Pancreas (tissue), 10 donors: Measurements from ENCODE around the gene OSER1. TPM values are rescaled to one million over a fixed set of nuclear protein-coding genes. Genes with fewer than 3 reads are reported as not detected.
"Not testable (repeated sequence)": the region's sequence is repeated elsewhere in the genome, so short reads cannot be mapped to it uniquely, and the experiment has no call there.

Experiments
- ATAC-seq, 4 donors: fragments of 200-7000 bp; cut with Tn5 transposase; one replicate each; pipeline versions ENCODE4 v1.8.0 to v1.9.1; 2020; ENCODE audit warnings: mild to moderate bottlenecking in 4 of 4, moderate library complexity in 4 of 4
- DNase-seq, 6 donors: peaks; one replicate each; pipeline ENCODE4 v3.0.0-alpha.2; 2020
- FAIRE-seq: peaks from 2 replicates; lab custom pipeline; 2012; peaks lifted over from hg19 to GRCh38; lab: Jason Lieb, UNC
- H3K27ac ChIP-seq, 4 donors: fragments of 200-600 bp; sonication (generic); 1 replicate in 3 of 4; 2 replicates in 1 of 4; pipeline versions ENCODE4 v1.5.0 to v1.8.0; 2020
- H3K27me3 ChIP-seq, 4 donors: fragments of 200-600 bp; one replicate each; pipeline ENCODE4 v1.8.0; 2021
- H3K36me3 ChIP-seq, 3 donors: fragments of 200-600 bp; sonication (generic) in 1 of 3; one replicate each; pipeline versions ENCODE4 v1.5.0 to v1.8.0; 2020 to 2021
- H3K4me1 ChIP-seq, 3 donors: fragments of 200-600 bp; one replicate each; pipeline ENCODE4 v1.8.0; 2021
- H3K4me3 ChIP-seq, 4 donors: fragments of 200-600 bp; sonication (generic) in 2 of 4; one replicate each; pipeline versions ENCODE4 v1.5.0 to v1.8.0; 2020 to 2021
- H3K9me3 ChIP-seq, 4 donors: fragments of 200-600 bp; one replicate each; pipeline ENCODE4 v1.8.0; 2021
- WGBS, 2 donors: extraction: QIAGEN DNeasy Blood & Tissue Kit; methylation state at CpG; one replicate each; pipeline ENCODE4 v1.1.7; 2013; 5-methylcytosine and 5-hydroxymethylcytosine counted together
- intact Hi-C, 3 donors: fragments of 100-400 bp; cut with DNase I; formaldehyde crosslinking; loops; one replicate each; pipeline versions ENCODE4 v1.11.1 to v1.14.2; 2022
- polyA plus RNA-seq, 2 donors: library from polyadenylated mRNA; stranded (reverse); fragments of 200-250 nt; gene quantifications; one replicate each; pipeline ENCODE4 v1.2.3, GENCODE V29; 2013
- total RNA-seq, 6 donors: library from RNA; stranded (reverse); fragmentation: NEBNext Ultra II Directional in 4 of 6; extraction: Animal tissue kit (Norgen Biotek cat#: 25700) in 4 of 6; gene quantifications; one replicate each; pipeline versions ENCODE4 v1.2.1 to v1.2.4, GENCODE V29; 2021 to 2023
- TF ChIP-seq, protein P1 (sequence below), 4 donors: fragments of 200-600 bp; sonication (generic) in 3 of 4; IDR thresholded peaks; one replicate each; pipeline versions ENCODE4 v1.5.0 to v1.8.0; 2021; ENCODE audit warnings: antibody characterized with exemption in 4 of 4
- donor health status: healthy with polysubstance abuse.
- donor health status: DM: no; HTN: no; CAD: no; lungs with moderate emphysema.
- donor health status: DM: no; HTN: no; CAD: no.
- donor health status: control.
- donor health status: control.
- donor health status: Bipolar disorder and iron deficiency.
- donor health status: DM: yes; HTN: yes; CAD: no.
- donor health status: DM: no; HTN: no; CAD: no.
- donor health status: DM: no; HTN: no; CAD: no.
- donor health status: DM: yes; HTN: yes; CAD: no.

Gene OSER1
- total and polyA plus RNA-seq, 8 donors, result 8.0 to 17.6 (median 11.1) TPM

DNA sequence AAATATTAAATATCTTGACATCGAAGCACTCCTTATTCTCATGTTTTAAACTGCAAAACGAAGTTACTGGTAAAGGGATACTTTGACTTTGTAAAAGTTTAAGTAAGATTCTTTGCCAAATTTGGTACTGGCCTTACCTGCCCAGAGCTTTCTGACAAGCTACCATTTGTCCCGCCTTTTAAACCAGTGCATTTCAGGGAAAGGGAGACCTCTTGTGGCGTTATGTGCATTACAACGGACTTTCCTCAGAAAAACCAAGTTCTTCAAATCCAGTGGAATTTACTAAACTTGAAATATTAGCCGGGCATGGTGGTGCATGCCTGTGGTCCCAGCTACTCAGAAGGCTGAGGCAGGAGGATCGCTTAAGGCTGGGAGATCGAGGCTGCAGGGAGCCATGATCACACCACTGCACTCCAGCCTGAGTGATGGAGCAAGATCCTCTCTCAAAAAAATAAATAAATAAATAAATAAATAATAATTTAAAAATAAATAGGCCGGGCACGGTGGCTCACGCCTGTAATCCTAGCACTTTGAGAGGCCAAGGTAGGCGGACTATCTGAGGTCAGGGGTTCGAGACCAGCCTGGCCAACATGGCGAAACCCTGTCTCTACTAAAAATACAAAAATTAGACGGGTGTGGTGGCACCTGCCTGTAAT is 20.2 kb downstream of the OSER1 start:
- H3K27ac ChIP-seq, H3K36me3 ChIP-seq, H3K27me3 ChIP-seq, intact Hi-C loops, H3K4me3 ChIP-seq, H3K9me3 ChIP-seq, FAIRE-seq: not testable (repeated sequence)
- 17% methylated on average over 15 of the region's 15 CpGs for WGBS, 2 donors
- TF ChIP-seq, protein P1, sequence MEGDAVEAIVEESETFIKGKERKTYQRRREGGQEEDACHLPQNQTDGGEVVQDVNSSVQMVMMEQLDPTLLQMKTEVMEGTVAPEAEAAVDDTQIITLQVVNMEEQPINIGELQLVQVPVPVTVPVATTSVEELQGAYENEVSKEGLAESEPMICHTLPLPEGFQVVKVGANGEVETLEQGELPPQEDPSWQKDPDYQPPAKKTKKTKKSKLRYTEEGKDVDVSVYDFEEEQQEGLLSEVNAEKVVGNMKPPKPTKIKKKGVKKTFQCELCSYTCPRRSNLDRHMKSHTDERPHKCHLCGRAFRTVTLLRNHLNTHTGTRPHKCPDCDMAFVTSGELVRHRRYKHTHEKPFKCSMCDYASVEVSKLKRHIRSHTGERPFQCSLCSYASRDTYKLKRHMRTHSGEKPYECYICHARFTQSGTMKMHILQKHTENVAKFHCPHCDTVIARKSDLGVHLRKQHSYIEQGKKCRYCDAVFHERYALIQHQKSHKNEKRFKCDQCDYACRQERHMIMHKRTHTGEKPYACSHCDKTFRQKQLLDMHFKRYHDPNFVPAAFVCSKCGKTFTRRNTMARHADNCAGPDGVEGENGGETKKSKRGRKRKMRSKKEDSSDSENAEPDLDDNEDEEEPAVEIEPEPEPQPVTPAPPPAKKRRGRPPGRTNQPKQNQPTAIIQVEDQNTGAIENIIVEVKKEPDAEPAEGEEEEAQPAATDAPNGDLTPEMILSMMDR (IDR thresholded peaks at IDR 0.05), result peak; percentile 53 to 64 (median 62)
- ATAC-seq (peak in 3 of 4 donors; percentile 69 to 77 (median 73)), DNase-seq (peak in 1 of 6 donors; percentile 67)
- peaks cover 0 to 10% (median 3%) of the 10 kb centered on the region in 3 donors for H3K4me1 ChIP-seq

GRCh38 chr20:44188752-44189151 is 21.8 kb downstream of the OSER1 start:
- intact Hi-C loops, result loop anchor here (2.0 to 10.0 kb wide), 3 partner anchors 64 to 72 kb away; no protein-coding TSS in a partner anchor
- FAIRE-seq (no peak), ATAC-seq (no peak), DNase-seq (no peak)
- no peaks in the 10 kb centered on the region for H3K36me3 ChIP-seq
- 61 to 68% methylated on average over 6 of the region's 6 CpGs for WGBS, 2 donors
- H3K4me3 ChIP-seq, result no peak overlapping the region
- TF ChIP-seq, protein P1 (IDR thresholded peaks at IDR 0.05), result no peak
- peaks cover 0 to 10% (median 3%) of the 10 kb centered on the region in 3 donors for H3K4me1 ChIP-seq
- H3K27me3 ChIP-seq, result no peaks in the 10 kb centered on the region
- H3K27ac ChIP-seq, result no peak overlapping the region
- no peaks in the 10 kb centered on the region for H3K9me3 ChIP-seq

DNA sequence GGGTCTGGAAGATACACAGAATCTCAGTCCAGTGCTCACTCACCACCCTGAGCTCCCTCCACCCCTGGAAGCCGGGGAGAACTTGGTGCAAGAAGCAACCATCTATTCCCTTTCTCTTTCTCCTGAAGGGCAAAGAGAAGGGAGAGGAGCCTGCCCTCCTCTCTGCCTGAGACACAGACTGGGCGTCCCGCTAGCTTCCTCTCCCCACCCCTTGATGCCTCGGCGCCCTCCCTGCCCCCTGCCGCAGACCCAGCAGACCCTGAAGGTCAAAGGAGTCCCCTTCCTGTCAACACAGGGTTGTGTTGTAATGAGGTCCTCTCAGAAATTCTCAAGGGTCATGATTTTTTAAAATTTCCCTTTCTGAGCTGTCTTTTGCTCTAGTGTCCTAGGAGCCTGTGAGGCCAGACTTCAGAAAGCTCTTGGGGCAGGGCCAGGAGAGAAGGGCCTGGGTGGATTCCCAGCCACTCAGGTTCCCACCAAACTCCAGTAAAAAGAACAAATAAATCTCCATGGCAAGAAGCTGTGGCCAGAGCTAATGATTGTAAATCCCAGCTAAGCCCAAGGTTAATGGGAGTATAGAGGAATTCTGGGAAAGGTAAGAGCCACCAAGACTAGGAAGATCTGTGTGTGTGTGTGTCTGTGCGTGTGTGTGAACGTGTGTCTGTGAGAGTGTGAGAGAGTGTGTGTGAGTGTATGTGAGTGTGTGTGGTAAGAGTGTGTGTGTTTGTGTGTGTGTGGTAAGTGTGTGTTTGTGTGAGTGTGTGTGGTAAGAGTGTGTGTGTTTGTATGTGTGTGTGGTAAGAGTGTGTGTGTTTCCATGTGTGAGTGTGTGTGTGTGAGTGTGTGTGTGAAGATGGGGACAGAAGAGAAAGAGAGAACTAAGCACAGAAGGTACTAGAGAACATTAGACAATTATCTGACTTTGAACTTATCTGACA is 22.5 kb downstream of the OSER1 start:
- Histone ChIP-seq H3K27me3 (no peaks in the 10 kb centered on the region), H3K4me3 (peak overlapping the region in 1 of 4 donors; percentile 45), H3K27ac (no peak overlapping the region), H3K9me3 (no peaks in the 10 kb centered on the region), H3K36me3 (no peaks in the 10 kb centered on the region), H3K4me1 (peaks cover 0 to 10% (median 3%) of the 10 kb centered on the region in 3 donors)
- TF ChIP-seq, protein P1 (IDR thresholded peaks at IDR 0.05), result no peak
- intact Hi-C loops, result loop anchor here (2.0 to 10.0 kb wide), 3 partner anchors 63 to 71 kb away; no protein-coding TSS in a partner anchor
- ATAC-seq (peak in 3 of 4 donors; percentile 8 to 9 (median 9)), DNase-seq (no peak), FAIRE-seq (no peak)
- WGBS, 2 donors, result 43 to 50% methylated on average over 8 of the region's 8 CpGs

DNA sequence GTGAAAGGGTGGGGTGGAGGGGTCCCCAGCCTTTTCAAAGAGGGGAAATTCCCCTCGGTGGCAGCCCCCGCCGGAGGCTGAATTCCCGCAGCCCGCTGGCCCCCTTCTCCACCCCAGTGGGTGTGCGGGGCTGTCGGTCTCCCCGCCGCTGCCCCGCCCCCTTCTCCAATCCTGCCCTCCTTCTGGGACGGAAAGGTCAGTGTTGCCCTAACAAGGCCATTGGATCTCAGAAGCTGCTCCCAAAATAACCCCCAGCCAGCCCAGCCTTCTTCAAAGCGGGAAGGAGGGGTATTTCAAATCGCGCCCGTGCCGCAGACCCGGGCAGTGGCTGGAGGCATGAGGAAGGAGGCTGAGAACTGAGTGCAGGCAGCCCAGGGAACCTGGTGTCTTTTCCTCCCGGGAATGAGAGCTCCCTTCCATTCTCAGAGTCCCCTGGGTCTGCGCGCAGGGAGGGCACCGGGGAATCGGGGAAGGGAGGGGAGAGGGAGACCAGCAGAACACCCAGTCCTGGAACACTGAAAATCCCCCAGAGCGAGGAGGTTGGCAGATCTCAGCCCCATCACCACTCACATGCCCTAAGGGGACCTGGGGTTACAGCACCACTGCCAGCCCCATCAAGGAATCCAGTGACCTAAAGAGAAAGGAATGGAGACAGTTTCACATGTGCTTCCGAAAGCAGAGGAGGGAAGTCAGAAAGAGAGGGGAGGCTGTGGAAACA is 23.4 kb downstream of the OSER1 start, which contains the start of gene JPH2:
TSS of gene JPH2 (minus strand) at position 135 of the 718 bp plus-strand sequence. CDS start 483 bp downstream, outside the sequence.
- H3K4me1 ChIP-seq, result peaks cover 0 to 10% (median 3%) of the 10 kb centered on the region in 3 donors
- DNase-seq (peak in 2 of 6 donors; percentile 21 to 37), ATAC-seq (peak; percentile 50 to 70 (median 55)), FAIRE-seq (no peak)
- WGBS, 2 donors, result 7% methylated on average over 22 to 24 of the region's 24 CpGs
- peak within 1 kb of the TSS; percentile 4 to 45 (median 20) for H3K4me3 ChIP-seq
- H3K27me3 ChIP-seq, result no peaks in the 10 kb centered on the region
- no peaks in the 10 kb centered on the region for H3K9me3 ChIP-seq
- intact Hi-C loops, result loop anchor here in 2 of 3 donors (5.0 to 10.0 kb wide), 2 partner anchors 62 to 65 kb away; no protein-coding TSS in a partner anchor
- H3K36me3 ChIP-seq, result no peaks in the 10 kb centered on the region
- TF ChIP-seq, protein P1 (IDR thresholded peaks at IDR 0.05), result no peak
- no peak within 1 kb of the TSS for H3K27ac ChIP-seq
